NCI-H2227 (cell line): Measurements from ENCODE around the gene PTRH1.

Experiments
- DNase-seq: peaks from one replicate; lab custom pipeline; 2025; ENCODE audit not compliant: unreplicated experiment; lab: John Stamatoyannopoulos, UW

Gene PTRH1

DNA sequence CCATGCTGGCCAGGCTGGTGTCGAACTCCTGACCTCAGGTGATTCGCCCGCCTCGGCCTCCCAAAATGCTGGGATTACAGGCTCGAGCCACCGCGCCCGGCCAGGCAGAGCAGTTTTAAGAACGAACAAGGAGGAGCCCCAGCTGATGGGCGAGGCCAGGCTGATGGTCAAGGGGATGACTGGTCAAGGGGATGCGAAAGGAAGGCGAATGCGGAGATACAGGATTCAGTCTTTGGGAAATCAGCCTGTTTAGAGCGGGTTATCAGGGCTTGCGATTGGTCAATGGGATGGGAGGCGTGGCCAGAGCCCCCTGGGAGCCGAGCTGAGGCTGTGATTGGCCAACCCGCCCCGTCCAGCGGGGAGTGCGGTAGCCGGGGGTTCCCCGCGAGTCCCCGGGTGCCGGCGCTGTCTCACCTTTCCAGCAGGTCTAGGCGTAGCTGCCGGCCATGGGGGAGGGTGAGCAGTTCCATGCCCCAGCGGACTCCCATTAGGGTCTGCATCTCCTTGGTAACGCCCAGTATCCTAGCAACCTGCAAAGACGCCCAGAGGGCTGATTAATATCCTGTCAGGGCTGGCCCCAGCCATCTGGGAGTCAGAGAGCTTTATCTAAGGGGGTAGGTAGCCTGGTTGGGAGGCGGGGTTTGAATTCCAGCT, 27.1 kb upstream of the PTRH1 start:
- no peak for DNase-seq

DNA sequence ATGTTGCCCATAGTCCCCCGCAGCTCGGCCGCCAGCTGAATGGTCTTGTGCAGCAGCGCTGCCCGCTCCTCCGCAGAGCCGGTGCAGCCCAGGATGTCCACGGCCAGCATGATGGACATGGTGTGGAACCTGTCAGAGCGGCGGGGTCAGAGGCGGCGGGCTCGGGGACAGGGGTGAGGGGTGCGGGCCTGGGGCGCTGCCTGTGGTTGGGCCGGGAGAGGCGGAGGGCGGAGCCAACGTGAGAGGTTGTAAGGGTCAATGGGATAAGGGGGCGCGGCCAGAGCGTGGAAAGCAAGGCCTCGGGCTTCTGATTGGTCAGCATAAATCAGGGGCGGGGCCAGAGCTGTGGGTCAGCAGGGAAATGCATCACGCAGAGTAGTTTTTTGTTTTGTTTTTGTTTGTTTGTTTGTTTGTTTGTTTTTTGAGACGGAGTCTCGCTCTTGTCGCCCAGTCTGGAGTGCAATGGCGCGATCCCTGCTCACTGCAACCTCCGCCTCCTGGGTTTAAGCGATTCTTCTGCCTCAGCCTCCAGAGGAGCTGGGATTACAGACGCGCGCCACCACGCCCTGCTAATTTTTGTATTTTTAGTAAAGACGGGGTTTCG, 26.5 kb upstream of the PTRH1 start:
- DNase-seq = no peak

DNA sequence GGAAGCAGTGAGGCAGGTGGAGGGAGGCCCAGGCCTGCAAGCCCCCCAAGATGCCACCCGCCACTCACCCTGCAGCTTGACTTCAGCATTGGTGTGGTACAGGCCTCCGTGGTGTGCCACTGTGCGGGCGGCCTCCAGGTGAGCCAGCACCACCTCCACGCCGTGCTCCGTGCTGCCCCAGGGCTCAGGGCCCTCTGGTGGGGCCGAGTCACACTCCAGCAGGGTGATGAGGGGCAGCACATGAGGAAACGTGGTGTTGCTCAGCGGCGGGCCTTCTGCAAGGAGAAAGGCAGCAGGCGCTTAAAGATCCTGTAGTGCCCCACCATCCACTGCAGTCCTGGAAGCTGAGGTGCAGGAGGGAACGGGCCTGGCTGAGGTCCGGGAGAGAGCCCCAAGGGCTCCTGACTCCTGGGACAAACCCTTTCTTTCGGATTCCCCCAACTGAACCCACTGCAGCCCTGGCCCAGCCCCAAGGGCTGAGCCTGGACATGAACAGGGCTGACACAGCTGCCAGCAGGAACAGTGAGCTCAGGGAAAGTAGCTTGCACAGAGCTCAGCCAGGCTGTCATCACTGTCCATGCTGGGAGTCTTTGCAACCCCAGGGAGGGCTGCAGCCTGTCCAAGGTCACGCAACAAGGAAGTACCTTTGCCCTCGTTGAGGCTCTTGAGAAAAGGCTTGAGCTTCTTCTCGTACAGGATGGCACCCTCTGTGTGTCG, 24.3 kb upstream of the PTRH1 start:
- no peak for DNase-seq

DNA sequence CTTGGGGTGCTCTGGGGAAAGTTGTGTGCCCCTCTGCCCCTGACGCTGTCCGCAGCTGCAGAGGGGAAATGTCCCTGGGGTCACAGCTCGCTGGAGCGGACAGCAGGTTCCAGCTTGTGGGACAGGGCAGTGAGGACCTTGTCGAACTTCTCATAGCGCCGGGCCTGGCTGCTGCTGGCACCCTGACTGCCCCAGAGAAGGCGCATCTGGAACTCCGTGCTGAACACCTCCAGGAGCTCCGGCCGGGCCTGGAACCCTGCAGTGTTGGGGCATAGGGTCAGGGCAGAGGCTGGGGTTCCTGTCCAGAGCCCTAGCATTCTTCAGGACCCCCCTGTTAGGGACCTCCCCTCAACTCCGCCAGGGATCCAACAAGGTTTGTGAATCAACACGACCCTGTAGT, 23.2 kb upstream of the PTRH1 start:
- DNase-seq = no peak

DNA sequence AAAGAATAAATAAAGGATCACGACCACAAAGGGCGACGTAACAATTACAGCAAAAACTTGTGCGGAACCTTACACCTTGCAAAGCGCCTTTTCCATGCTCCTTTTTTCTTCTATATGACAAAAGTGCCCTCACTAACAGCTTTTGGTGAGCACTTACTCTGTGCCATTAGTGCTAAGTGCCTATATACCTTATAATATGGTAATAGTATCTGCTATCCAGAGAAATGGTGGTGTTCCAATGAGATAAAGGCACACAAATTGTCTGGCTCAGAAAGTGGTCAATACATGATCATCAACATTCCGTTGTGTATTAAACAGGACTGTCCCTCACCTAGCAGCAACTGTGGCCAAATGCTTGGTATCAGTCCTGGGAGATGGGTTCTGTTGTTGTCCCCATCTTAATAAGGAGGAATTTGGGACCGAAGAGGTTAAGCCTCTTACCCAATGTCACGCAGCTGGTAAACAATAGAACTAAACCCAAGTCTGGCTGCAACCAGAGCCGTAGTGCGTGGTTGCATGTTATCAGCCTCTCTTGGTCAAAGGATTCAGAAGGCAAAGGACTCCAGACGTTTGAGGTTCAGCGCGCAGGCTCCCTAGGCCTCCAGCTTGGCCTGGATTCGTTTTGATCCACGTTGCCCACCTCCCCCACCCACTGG, 20.2 kb upstream of the PTRH1 start:
- DNase-seq = peak; percentile 27

DNA sequence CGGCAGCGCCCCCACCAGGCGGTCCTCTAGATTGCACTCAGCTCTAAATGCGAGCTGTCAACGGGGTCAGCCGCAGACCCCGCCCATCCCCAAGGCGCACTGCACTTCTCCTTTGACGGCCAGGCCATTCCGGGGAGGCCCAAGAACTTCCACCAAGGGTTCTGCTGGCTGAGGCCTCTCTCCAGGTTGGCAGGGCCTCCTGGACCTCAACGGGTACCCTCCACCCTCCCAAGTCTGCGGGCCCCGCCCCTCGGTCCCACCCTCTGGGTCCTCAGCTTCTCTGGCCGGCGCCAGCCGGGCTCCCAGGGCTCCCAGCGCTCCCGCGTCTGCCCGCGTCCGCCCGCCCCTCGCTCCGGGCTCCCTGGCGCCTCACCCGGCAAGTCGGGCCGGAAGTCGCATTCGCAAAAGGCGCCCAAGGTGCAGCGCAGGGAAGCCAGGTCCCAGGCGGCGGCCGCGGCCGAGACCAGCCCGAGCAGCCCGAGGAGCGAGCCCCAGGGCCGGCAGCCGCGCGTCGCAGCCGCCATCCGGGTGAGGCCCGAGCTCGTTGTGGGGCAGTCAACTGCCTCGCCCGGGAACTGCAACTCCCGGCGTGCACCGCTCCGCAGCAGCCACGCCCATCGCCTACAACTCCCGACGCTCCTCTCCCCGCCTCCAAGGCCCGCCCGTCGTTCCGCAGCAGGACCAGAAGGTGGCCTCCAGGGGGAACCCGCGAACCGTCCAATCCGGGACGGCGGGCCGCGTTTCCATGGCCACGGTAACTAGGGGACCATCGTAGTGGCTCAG, 19.5 kb upstream of the PTRH1 start, which contains the start of gene TOR2A:
Gene TOR2A, minus strand, starts transcription at position 548 of the 783 bp plus-strand sequence. Its CDS starts 24 bp downstream, at position 524.
- peak; percentile 97 for DNase-seq

DNA sequence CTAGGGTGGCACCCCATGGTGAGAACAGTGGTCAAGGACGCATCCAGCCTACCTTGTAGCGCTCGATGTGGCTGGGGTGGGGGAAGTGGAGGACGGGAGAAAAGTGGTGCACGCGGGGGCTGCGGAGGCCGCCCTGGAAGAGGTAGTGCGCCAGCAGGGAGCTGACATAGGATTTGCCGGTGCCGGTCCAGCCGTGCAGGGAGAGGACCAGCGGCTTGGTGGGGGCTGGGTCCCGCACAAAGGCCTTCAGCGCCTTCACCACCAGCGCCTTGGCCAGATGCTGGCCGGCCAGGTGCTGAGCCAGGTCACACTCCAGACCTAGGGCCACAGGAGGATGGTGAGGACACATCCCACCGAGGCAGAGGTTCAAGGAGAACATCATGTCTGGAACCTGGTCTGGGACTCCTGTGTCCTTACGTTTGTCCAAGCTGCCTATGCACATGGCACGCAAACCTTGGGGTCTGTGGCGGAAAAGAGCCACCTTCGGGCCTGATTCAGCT, 18.8 kb upstream of the PTRH1 start:
- DNase-seq = no peak

DNA sequence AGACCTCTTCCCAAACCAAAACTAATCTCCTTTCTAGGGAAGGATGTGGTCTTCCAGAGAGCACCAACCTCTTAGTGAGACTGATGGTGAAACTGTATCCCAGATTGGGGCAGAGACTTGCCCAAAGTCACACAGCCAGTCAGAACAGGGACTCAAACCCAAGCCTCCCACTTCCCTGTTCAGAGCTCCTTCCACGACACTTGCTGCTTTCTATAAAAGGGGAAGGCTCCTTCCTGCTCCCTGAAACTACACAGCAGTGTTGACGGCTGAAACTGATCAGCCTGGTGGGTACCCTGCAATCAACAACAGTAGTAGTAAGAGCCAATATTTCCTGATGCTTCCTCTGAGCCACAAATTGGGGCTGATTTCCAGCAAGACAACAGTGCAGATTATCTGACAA, 18.2 kb upstream of the PTRH1 start:
- DNase-seq = no peak

DNA sequence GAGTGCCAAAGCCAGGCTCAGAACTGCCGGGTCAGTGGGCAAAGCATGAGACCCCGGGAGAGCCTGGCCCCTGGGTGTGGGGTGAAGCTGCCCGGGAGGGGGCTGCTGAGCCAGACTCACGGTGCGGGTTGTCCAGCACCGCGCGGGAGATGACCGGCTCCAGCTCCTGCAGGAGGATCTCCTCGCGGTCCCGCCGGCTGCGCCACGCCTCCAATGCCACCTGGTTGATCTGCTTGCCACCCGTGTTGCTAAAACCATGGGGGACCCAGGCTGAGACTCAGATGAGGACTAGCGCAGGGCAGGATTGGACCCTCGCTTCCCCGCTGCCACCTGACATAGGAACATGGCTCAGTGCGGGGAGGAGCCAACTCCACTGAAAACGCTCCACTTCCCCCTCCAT, 17.0 kb upstream of the PTRH1 start:
- no peak for DNase-seq

DNA sequence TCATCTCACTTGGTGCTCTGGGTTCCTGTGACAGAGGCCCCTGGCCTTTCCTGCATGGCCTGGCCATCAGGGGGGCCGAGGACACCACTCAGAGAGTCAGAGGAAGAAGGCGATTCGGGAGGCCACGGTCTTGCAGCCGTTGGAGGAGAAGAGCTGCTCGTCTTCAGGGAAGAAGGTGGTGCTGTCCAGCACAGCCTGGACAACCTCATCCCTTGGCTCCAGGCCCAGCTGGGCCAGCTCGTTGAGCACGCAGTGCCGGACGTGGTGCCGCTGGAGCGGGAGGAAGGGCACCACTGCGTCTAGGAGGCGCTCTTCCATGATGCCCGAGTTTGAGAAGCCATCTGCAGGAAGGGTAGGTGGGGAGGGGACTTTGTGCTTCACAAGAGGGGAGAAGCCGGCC, 16.5 kb upstream of the PTRH1 start:
- no peak for DNase-seq

DNA sequence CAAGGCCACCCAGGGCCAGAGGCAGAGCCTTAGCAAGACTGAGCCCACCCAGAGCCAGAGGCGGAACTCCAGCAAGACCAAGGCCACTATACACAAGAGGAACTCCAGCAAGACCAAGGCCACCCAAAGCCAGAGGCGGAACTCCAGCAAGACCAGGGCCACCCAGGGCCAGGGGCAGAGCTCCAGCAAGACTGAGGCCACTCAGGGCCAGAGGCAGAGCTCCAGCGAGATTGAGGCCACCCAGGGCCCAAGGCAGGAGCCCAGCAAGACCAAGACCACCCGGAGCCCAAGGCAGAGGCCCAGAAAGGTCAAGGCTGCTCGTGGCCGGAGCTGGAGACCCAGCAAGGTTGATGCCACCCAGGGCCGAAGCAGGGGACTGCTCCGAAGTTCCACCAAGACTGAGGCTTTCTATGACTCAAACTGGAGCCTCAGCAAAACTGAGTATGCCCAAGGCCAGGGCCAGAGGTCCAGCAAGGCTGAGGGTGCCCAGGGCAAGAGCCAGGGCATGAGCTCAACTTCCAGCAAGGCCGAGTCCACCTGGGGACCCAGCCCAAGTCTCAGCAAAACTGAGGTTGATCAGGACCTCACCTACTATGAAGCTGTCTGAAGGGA, 15.4 kb upstream of the PTRH1 start:
- DNase-seq = no peak

DNA sequence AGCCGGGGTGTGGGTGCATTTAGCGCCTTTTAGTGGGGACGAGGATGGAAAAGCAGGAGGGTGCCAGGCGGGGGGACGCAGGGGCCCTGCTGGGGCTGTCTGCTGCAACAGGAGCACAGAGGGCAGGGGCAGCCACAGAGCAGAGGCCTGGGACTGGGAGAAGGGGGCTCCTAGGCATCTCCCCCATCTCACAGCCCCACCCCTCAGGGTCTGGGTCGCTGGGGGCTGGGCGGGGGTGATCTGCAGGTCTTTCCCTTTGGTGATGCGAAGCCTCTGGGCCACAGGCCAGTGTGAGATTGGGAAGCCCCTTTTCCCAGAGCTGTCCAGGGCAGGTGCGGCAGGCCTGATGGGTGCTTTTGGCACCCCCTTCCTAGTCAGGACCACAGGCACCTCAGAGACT, 14.8 kb upstream of the PTRH1 start:
- no peak for DNase-seq

DNA sequence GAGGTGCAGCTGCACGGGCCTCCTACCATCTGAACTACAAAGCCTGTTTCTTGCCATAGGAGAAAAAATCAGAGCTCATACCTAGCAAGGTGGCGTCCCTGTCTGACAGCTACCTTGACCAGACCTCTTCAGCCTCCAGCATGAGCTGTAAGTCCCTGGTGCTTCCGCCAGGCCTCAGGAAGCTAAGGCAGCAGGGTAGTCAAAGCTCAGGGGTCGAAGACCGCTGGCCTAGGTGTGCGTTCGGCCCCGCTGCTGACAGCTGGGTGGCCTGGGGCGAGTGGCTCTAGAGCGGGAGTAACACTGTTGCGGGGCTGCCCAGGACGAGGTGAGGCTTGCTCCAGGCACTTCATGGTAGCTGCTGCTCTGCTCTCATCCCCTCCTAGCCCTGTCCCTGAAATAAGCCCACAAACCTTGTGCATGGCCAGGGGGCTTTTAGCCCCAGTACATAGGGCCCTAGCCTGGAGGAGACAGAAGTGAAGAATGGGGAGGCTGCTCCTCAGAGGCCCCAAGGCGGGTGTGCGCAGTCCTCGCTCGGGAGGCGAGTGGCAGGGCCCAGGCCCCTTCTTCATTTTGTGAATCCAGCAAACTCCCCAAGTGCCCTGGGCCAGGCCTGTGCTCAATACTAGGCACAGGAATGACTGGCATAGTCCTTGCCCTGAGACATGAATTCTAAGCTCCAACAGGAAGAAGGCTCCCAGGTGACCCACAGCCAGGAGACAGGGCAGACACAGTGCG, 14.2 kb upstream of the PTRH1 start:
- DNase-seq = no peak

DNA sequence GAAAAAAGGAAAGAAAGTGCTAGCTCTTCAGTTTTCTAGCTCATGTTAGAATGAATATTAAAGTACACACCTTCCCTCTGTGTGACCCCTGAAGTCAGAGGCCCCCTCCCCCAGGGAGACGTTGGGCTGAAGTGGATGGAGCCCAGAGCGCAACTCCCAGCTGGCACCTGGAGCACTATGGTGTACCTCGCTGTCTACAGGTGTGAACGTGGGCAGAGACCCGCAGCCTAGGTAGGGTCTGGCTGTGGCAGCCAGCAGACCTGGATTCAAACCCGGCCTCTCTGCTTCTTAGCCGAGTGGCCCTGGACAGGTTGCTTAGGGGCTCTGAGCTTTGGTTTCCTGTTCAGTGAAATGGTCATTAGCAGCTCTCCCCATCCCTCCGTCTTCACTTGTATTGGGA, 13.3 kb upstream of the PTRH1 start:
- DNase-seq = no peak

DNA sequence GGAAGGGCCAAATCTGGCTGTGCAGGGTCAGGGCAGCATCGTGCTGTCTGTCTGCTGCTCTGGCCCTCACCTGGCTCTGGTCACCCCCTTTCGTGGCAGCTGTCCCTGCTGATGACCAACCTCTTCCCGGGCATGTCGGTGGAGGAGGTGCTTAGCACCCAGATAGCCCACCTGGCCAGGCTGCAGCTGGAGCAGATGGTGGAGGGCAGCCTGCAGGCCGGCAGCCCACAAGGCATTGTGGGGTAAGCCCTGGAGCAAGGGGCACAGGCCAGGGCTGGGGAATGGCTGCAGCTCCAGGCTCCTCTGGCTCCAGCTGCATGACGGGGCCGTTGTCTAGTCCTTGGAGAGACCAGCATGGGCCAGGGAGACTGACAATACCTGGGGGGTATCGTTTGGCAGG, 11.4 kb upstream of the PTRH1 start:
- DNase-seq = no peak

DNA sequence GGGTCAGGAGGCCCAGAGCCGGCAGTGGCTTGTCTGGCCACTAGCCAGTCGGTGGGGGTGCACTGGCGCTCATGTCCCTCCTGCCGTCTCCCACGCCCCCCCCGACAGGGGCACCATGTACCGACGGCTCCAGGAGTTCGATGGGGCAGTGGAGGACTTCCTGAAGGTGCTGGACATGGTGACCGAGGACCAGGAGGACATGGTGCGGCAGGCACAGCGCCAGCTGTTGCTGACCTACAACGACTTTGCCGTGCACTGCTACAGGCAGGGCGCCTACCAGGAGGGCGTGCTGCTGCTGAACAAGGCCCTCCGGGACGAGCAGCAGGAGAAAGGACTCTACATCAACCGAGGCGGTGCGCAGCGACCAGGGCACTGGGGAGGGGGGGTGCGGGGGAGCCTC, 8.5 kb upstream of the PTRH1 start:
- DNase-seq = no peak

DNA sequence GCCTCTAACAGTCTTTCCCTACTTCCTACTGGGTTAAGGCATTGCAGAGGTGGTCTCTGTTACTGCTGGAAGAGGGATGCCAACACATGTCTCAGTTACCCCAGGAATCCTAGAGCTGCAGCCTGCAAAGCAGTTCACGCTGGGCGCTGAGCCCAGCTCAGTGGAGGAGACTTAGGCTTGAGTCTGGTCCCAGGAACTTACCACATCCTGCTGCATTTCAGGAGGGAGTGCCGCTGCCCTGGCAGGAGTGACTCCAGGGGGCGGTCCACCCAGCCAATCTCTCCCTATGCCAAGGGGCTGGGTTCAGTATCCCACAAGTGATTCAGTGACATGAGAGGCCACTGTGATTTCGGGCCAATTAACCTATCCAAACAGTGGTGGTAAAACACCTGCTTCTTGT, 8.0 kb upstream of the PTRH1 start:
- DNase-seq = no peak

DNA sequence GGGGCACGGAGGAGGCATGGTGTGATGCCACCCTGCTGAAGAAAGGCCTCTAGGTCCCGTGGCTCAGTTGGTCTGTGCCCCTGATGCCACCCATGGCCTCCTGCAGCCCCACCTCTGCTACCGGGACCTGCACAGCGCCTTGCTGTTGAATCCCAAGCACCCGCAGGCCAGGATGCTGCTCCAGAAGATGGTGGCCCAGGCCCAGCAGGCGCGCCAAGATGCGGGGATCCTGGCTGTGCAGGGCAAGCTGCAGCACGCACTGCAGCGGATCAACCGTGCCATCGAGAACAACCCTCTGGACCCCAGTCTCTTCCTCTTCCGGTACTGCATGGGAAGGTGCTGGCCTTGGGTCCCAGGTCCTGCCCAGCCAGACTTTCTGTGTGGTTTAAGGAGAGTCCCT, 7.5 kb upstream of the PTRH1 start:
- no peak for DNase-seq

DNA sequence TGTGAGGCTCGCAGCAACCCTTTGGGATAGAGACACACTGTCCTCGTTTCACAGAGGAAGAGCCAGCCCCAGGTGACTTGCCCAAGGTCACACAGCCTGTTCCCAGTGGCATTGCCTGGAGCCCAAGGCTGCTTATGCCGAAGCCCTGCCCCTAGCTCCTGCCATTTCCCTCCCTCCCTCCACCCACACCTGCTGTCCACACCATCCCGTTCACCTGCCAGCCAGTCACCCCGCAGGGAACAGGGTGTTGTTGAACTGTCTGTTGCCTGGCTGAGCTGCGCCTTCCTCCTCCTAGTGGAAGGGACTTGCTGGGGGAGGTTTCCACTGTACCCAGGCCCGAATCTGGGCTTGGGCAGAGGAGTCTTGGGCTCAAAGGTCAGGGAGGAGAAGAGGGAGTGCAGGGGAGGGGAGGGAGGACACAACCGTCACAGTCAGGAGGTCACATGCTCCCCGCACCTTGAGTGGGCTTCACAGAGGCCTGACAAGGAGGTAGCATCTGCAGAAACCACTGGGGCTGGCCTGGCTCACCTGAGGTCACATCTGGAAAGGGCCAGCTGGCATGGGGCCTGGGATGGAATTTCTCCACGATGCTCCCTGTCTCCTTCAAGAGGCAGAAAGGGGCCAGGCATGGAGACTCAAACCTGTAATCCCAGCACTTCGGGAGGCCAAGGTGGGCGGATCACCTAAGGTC, 6.7 kb upstream of the PTRH1 start:
- DNase-seq = no peak
